GM21723 (cell line): ENCODE data around the gene NDUFA5.

Source experiments
- ATAC-seq: cut with Tn5 transposase; IDR thresholded peaks from one replicate; pipeline ENCODE4 v1.9.1; 2021; ENCODE audit warnings: mild to moderate bottlenecking, moderate library complexity; ENCODE audit not compliant: unreplicated experiment

Gene NDUFA5

DNA sequence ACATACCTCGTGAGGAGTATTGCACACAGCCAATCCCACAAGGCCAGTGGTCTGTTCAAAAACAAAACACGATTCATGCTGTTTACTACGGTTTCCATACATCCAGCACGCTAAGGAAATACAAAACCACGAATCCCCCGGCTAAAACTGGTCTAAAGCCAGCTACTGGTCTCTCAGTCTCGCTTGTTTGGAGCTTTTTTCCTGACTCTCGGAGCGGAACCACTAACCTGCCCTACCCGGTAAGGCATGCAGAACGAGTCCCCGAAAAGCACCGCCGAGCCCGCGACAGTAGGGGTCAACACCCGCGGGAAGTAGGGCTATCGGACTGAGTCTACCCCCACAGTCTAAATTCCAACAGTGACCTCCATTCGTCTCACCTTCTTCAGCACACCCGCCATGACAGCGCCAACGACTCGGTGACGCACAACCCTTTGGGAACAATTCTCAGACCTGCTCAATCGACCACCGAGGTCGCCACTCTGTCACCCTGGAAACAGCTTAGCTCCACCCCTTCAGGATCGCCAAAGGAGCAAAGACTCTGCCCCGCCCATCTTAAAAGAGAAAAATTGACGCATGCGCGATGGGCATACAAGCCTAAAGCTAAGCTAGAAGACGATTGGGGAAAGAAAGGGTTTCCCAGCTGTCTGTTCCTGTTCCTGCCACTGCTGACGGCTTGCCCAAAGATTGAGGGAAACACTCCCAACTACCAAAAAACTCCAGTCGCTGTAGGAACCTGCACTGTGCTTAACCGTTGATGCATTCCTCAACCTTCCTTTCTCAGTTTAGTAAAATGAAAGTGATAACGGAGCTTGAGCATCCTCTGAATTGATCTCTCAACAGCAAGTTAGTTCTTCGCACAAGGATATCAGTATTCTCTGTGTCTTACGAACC is at the start of gene NDUFA5:
Gene NDUFA5 (minus strand): TSS at position 421 of the 891 bp plus-strand sequence. CDS start 23 bp downstream, at position 398.
- ATAC-seq = peak; percentile 99

DNA sequence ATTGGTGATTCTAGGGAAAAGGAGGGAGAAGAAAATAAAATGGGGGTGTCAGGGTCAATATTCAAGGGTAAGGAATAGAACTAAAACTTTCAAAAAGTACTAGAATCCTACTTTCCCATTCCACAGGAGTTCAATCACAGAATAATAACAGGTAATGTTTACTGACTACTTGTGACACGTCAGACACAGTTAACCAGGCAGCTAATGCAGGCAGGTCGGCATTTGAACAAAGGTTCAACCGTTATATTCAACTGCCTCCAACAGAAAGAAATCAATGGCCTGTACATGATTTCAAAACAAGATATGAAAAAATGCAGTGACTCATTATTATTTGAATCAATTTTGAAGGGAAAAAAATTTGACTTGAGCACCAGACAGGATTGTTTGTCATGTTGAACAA is 47.1 kb upstream of the NDUFA5 start:
- ATAC-seq = no peak

DNA sequence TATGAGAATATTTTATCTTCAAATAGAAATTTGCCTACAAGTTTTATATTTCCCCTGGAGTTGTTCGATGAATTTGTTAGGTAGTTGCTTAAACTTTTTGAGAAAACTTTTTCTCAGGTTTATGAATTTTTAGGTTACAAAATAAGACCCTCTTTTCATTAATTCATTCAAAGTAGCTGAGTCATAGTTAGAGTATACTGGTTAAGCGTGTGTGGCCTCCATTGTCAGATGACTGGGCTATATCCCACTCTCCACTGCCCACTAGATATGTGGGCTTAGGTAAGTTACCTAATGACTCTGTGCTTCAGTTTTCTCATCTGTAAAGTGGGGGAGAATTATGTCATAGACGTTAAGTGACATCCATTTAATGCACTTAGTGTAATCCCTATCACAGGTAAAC is 45.0 kb upstream of the NDUFA5 start:
- no peak for ATAC-seq

DNA sequence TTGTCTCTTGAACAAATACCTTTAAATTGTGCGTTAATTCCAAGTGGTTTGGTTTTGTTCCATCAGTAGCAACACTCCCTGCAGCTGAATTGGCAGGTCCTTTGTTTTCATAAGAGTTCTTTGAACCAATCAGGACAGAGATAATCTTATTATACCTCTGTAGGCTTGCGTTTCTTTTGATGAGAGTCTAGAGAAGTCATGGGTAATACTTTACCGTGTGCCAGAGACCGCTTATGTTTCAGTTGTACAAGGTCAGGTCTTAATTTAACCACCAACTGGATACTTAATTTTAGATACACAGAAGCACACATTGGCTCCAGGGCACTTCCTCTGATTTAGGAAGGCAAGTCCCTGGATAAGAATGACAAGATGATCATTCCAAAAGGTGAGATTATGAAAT is 43.9 kb upstream of the NDUFA5 start, which contains the start of gene ASB15:
Gene ASB15 (plus strand): TSS at position 292 of the 400 bp plus-strand sequence. CDS start 12,682 bp downstream, outside the sequence.
- ATAC-seq = no peak

DNA sequence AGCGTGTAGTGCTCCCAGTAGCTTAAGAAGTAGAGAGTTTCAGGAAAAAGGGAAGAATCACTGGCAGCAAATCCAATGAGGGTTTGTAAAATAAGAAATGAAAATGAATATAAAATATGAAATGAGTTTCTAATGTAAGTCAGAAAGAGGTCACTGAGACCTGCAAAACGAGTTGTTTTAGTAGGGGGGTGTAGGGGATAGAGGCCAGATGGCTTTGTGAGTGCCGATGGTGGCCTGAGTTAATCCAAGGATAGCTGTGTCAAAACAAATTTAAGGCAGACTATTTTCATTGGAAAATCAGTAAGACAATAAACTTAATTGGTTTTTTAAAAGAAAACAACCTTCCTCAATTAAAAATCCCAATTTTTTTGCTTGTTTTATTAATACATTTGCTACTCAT is 43.3 kb upstream of the NDUFA5 start:
- ATAC-seq = no peak

DNA sequence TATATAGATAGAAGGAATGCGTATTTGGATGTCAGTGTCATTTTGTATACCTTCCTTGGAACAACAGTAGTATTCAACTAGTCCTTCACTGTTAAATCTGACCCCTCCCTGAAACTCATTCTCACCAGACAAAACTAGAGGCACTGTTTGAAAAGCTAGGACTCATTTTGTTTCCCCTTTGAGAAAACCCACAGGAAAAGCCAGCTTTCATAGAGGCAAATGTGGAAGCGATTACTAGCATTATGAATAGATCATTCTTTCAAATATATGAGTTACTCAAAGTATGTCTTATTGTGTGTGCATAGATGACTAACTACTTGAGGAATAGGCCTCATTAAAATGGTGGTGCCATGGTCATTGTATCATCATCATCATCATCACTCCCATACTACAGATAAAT is 42.1 kb upstream of the NDUFA5 start:
- no peak for ATAC-seq

DNA sequence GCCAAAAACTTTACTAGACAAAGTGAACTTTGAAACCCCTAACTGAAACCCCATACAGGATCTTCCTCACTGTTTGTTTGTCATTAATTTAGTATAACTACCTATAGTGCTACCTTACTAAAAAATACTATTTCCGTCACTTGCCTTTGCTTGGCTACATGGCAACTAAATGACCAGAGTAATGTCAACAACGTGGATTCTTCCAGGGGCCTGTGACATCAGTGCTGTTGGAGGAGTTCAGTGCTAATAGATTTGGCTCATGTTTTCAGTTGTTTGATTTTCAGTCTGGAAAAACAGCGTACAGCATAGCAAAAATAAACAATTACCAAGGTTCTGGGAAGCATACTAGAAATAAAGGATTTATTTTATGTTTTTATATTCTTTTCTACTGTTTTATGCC is 41.0 kb upstream of the NDUFA5 start:
- no peak for ATAC-seq

DNA sequence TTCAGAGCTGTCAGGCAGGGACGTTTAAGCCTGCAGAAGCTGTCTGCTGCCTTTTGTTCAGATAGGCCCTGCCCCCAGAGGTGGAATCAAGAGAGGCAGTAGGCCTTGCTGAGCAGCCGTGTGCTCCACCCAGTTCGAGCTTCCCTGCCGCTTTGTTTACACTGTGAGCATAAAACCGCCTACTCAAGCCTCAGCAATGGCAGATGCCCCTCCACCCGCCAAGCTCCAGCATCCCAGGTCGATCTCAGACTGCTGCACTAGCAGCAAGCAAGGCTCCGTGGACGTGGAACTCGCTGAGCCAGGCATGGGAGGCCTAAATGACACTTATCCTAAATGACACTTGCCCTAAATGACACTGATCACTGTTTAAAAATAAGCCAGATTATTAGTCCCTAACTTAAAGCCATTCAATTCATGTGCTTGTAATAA is 37.2 kb upstream of the NDUFA5 start:
- no peak for ATAC-seq

DNA sequence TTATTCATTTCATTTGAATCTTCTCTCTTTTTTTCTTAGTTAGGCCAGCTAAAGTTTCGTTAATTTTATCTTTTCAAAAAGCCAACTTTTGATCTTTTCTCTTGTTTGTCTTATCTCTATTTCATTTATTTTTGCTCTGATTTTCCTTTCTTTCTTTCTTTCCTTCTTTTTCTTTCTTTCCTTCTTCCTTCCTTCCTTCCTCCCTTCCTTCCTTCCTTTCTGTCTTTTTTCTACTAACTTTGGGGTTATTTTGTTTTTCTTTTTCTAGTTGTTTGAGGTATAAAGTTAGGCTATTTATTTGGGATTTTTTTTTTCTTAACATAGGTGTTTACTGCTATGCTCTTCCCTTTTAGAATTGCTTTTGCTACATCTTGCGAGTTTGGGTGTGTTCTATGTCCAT is 30.8 kb upstream of the NDUFA5 start:
- no peak for ATAC-seq

DNA sequence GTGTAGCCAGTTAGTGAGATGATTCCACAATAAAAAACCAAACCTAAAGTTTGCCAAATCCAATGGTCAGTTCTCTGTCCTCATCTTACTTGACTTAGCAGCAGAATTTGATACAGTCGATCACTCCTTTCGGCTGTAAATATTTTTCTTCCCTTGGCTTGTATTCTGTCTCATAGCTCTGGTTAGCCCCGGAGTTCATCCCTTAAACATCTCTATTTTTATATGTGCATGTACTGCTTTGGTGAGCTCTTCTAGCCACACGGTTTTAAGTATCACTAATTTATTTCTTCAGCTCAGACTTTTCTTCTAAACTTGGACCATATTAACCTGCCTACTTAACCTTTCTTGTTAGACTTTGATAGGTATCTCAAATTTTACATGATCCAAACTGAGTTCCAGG is 26.2 kb upstream of the NDUFA5 start:
- no peak for ATAC-seq

DNA sequence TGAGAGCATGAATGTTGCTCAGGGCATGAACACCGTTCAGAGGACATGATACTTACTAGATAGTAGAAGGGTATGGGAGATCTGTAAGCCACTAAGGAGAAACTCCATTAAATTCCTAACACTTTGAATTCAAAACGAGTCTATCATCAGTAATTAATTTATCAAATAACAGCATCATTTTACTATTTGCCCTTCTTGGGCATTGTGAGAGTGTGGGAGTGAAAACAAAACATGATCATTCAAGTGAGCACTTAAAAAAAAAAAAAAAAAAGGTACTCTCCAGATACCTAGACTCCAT is 23.5 kb upstream of the NDUFA5 start:
- ATAC-seq = no peak

DNA sequence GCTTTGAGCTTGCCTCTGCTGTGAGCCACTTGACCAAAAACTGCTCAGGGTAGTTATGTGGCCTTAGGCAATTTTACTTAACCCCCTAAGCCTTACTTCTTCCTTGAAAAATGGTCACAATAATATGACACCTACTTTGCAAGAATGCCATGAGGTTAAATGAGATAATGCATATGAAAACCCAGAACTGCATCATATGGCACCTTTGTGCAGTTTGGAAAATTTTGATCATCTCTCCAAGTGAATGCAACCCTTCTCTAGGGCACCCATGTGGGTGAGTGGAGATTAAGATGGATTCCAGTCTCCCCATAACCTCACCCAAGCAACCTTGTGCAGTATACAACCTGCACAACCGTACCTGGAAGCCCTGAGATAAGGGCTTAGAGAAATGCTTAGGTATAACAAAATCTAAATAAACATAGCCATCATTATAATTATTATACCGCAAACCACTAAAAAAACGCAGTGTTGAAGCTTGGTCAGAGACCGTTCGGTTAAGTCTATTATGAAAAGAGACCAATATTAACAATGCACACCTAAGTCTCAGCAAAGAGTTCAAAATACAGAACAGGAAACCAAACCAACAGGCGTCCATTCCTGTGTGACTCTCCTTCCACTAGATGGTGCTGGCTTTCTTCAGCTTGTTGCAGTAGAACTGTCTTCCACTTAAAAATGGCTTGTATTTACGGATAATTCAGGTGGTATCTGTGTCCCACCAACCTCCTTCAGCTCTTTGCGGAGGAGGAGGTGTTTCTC is 23.0 kb upstream of the NDUFA5 start:
- ATAC-seq = peak; percentile 78

DNA sequence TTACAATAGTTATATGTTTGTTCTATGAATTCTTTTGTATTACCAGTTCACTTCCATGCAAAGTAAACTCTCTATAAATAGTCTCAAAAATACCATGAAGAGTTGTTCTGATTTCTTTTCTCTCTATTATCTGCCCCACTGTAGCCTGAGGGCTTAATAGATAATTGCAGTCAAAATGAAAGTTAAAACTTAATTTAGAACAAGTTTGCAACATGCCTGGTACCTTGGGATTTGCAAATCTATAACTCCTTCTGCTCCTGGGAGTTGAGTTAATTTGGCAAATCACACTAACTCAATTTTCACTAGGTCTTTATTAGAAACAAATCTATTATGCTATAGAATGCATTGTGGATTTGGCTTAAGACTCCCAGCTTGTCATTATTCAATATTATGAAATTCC is 21.8 kb upstream of the NDUFA5 start:
- ATAC-seq = no peak

DNA sequence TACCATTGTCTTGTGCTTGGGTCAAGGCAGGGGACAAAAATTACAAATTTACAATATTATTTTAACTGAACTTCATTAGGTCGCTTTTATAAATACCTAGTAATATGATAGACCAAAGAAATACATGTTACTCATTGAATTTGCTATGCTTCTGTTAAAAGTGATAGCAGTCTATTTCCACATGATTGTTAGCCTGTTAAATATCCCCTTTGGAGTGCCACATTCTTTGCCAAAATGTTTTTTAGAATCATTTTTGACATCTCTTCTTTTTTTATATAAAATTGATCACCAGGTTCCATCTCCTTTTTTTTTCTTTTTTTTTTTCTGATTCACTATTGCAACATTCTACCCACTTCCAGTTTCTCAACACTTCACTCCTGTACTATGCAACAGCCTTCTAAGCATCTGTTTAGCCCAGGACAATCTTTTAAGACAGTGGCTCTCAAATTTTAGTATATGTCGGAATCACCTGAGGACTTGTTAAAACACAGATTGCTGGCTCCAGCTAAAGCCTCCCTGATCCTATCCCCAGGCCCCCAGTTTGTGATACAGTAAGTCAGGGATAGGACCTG is 16.4 kb upstream of the NDUFA5 start:
- ATAC-seq = no peak

DNA sequence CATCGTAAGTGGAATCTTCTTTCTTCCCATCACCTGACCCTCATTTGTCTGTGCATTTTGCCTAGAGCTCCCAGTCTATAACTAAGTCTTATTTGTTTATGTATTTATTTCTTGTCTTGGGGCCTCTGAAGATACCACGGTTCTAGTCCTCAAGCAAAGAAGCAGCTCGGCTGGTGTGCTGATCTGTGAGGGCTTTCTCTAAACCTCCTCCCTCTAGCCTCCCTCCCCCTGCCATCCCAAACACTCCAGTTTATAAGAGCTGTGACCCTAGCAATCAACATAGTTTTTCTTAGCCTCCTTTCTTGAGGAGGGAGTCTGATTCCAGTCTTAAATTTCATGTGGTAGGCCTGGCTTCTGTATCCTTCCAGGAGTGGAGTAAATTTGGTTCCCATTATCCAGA is 15.7 kb upstream of the NDUFA5 start:
- ATAC-seq = no peak

DNA sequence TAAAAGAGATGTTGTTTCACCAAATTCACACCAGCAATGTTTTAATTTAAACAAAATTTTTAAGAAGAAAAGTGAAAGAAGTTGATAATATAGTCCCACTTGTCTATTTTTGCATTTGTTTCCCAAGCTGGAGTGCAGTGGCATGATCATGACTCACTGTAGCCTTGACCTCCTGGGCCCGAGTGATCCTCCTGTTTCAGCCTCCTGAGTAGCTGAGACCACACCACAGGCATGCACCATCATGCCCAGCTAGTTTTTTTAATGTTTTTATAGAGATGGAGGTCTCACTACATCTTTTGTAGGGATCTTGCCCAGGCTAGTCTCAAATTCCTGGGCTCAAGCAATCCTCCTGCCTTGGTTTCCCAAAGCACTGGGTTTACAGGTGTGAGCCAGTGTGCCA is 14.1 kb upstream of the NDUFA5 start:
- no peak for ATAC-seq

DNA sequence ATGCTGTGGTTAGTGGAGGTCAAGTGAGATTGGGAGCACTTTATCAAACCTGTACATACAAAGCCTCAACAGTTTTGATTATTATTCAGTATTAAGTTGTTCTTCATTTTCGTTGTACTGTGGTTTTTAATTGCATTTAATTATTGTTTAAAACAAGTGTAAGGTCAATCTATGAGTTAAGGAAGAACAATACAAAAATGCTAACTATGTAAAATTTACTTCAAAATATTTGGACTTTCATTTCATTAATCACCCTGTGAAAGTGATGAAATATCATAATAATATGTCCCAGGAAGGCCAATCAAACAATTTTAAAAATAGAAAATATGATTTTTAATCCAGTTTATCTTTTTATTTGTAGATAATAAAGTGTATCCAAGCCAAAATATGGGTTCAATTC is 13.6 kb upstream of the NDUFA5 start:
- ATAC-seq = no peak

DNA sequence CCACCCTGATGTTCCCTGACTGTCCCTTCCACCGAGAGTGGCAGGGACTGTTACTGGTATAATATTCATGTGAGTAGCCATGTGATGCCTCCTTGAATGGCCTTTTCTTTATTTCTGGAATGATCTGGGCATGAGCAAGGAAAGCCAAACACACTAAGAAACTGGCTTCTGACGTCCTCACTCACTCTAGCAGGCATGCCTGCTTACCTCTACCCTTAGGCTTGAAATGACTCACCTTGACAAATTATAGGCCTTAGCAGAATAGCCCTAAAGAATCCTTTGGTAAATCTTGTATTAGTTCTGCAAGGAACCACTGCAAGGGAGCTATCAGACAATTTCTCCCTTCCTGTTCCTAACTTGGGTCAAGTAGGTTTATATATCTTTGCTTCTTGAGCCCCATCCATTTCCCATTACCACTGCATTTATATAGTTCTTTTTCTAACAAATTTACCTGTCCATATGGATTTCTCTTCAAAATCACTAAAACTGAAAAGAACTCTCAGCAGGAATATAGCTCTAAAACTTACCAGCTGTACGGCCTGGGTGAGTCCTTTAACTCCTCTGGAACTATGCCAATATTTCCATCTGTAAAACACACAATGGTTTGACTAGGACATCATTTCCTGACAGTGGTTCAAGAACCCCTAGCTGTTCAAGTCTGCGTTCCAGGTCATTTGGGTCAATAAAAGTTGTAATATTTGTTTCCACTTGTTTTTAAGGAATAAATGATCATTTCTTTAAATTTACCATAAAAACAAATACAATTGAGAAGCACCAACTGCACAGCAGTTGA is 13.0 kb upstream of the NDUFA5 start:
- ATAC-seq = no peak

DNA sequence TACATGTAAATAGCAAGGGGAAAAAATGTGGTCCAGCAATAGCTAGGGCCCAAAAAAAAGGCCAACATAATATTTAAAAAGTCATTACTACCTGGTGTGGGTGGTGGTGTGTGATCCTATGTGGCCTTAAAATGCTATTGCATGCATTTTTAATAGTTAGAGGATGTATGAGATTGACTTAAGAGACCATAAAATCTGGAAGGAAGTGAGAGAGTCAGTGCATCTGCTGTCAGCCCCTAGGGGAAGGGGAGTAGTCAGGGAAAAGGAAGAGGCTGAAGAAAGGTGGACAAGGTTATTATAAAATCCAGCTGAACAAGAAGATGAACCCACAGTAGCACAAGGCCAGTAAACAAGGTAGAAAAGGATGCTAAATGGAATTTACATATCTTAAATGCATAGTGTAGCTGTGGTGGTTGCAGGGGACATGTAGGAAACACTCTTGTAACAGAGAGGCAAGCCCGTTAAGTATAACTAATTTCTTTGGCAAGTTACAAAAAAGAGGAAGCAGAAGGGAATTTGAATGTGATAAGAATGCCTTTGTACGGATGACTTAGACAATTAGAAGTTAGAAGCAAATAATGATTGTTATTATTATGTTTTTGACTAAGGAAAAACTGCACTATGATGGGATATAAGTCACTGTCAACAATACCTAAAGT is 11.9 kb upstream of the NDUFA5 start:
- no peak for ATAC-seq

DNA sequence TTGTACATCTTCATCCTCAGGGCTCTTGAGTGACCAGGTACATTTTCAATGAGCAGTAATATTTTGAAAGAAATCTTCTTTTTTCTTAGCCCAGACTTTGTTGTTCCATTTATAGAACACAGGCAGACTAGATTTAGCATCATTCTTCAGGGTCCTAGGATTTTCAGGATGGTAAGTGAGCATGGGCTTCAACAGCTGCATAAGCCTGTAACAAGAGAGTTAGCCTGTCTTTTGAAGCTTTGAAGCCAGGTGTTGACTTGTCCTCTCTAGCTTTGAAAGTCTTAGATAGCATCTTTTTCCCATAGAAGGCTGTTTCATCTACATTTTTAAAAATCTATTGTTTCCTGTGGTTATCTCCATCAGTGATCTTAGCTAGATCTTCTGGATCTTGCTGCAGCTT is 4.5 kb upstream of the NDUFA5 start:
- no peak for ATAC-seq
